Gastrocnemius medialis (tissue), 4 donors: ENCODE results near the gene JSRP1.

Source experiments
- POLR2A ChIP-seq, 2 donors: fragments of 450-650 bp; IDR thresholded peaks; one replicate each; pipeline ENCODE4 v1.6.1; 2017; ENCODE audit warnings: antibody characterized with exemption in 2 of 2, mild to moderate bottlenecking in 2 of 2, moderate library complexity in 2 of 2
- TF ChIP-seq, protein P1 (sequence below), 5 experiments: fragments of 450-650 bp in 3 of 5; fragments of 200-600 bp in 2 of 5; sonication (generic) in 2 of 5; IDR thresholded peaks in 4 of 5; conservative IDR thresholded peaks in 1 of 5; 1 replicate in 4 of 5; 2 replicates in 1 of 5; pipeline ENCODE4 v1.5.1; 2016 to 2019; ENCODE audit warnings: antibody characterized with exemption in 5 of 5, mild to moderate bottlenecking in 3 of 5, moderate library complexity in 3 of 5

DNA sequence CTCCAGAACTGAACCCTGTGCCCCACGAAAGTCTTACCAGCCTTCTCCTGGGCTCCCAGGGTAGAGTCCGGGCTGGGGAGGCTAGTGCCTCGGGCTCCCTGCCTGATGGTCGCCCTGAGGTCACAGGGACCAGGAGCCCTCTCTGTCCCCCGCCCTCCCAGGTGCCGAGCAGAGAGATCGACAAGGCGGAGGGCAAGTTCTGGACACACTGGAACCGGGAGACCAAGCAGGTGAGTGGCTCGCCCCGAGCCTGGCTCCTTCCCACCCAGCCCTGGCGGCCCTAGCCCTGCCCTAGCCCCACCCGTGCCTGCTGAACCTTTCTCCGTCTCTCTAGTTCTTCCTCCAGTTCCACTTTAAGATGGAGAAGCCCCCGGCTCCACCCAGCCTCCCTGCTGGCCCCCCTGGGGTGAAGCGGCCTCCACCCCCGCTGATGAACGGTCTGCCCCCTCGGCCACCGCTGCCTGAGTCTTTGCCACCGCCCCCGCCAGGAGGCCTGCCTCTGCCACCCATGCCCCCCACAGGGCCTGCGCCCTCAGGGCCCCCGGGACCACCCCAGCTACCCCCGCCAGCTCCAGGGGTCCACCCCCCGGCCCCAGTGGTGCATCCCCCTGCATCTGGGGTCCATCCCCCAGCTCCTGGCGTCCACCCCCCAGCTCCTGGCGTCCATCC lies 8.7 kb downstream of the JSRP1 start:
- TF ChIP-seq, protein P1, sequence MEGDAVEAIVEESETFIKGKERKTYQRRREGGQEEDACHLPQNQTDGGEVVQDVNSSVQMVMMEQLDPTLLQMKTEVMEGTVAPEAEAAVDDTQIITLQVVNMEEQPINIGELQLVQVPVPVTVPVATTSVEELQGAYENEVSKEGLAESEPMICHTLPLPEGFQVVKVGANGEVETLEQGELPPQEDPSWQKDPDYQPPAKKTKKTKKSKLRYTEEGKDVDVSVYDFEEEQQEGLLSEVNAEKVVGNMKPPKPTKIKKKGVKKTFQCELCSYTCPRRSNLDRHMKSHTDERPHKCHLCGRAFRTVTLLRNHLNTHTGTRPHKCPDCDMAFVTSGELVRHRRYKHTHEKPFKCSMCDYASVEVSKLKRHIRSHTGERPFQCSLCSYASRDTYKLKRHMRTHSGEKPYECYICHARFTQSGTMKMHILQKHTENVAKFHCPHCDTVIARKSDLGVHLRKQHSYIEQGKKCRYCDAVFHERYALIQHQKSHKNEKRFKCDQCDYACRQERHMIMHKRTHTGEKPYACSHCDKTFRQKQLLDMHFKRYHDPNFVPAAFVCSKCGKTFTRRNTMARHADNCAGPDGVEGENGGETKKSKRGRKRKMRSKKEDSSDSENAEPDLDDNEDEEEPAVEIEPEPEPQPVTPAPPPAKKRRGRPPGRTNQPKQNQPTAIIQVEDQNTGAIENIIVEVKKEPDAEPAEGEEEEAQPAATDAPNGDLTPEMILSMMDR (IDR thresholded peaks at IDR 0.05 in 4 of 5, conservative IDR thresholded peaks at IDR 0.05 in 1 of 5), result no peak
- no peak for TF ChIP-seq POLR2A (IDR thresholded peaks at IDR 0.05)
